Activated naive CD4-positive, alpha-beta T cell treated with anti-CD3 and anti-CD28 coated beads for 36 hours (primary cell): ENCODE results near the gene VEGFB. TPM values are rescaled to one million over a fixed set of nuclear protein-coding genes. Genes with fewer than 3 reads are reported as not detected.

Experiments
- CTCF ChIA-PET: fragments of 350-600 bp; sonication (Branson Sonifier 250); formaldehyde crosslinking; loops from one replicate; lab custom pipeline; 2021; ENCODE audit warnings: antibody characterized with exemption; lab: Charles Lee
- DNase-seq: peaks from one replicate; pipeline ENCODE4 v3.0.0-alpha.2; 2020
- H3K27ac Mint-ChIP-seq: one replicate; pipeline ENCODE4 v1.8.0; 2021; ENCODE audit warnings: mild to moderate bottlenecking, mixed read lengths
- H3K27me3 Mint-ChIP-seq: one replicate; pipeline ENCODE4 v1.8.0; 2021; ENCODE audit warnings: low read depth, mixed read lengths
- H3K36me3 Mint-ChIP-seq: one replicate; pipeline ENCODE4 v1.8.0; 2021; ENCODE audit warnings: low read depth, mixed read lengths
- H3K4me1 Mint-ChIP-seq: one replicate; pipeline ENCODE4 v1.8.0; 2021; ENCODE audit warnings: low read depth, mixed read lengths
- H3K4me3 Mint-ChIP-seq: one replicate; pipeline ENCODE4 v1.8.0; 2021; ENCODE audit warnings: mild to moderate bottlenecking, moderate library complexity, mixed read lengths
- H3K9me3 Mint-ChIP-seq: one replicate; pipeline ENCODE4 v1.8.0; 2021; ENCODE audit warnings: mixed read lengths
- intact Hi-C: fragments of 100-400 bp; cut with micrococcal nuclease; formaldehyde crosslinking; loops from one replicate; pipeline ENCODE4 v1.15.1; 2023
- total RNA-seq, 2 experiments: library from RNA; stranded (reverse); gene quantifications; one replicate each; pipeline ENCODE4 v1.2.3, GENCODE V29; 2021

The VEGFB gene
- total RNA-seq, 2 experiments from 2014 or later: 64.2 to 74.5 TPM

DNA sequence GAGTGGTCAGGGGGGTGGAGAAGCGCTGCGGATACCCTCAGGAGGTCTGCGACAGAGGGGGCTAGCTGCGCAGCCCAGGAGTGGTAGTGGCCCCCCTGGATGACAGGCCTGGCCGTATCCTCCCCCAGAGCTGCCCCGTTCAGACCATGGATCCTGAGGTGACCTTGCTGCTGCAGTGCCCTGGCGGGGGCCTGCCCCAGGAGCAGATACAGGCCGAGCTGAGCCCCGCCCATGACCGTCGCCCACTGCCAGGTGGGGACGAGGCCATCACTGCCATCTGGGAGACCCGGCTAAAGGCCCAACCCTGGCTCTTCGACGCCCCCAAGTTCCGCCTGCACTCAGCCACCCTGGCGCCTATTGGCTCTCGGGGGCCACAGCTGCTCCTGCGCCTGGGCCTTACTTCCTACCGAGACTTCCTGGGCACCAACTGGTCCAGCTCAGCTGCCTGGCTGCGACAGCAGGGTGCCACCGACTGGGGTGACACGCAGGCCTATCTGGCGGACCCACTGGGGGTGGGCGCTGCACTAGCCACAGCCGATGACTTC is 7.8 kb upstream of the VEGFB start:
- Mint-ChIP-seq H3K9me3 (no peaks in the 10 kb centered on the region), H3K4me1 (peaks cover 39% of the 10 kb centered on the region), H3K27ac (peak overlapping the region; percentile 85), H3K36me3 (peaks cover 2% of the 10 kb centered on the region), H3K27me3 (no peaks in the 10 kb centered on the region), H3K4me3 (peak overlapping the region; percentile 87)
- intact Hi-C loops: loop anchor here (1.0 kb wide), 5 partner anchors 15 to 58 kb away; partner anchors contain the start of genes BAD and FKBP2
- DNase-seq: peak; percentile 71
- CTCF ChIA-PET: interaction anchor here (0.9 to 3.2 kb wide), 6 partner anchors 9 to 78 kb away, joined by 3 to 13 read pairs (median 6); partner anchors contain the start of gene FERMT3

DNA sequence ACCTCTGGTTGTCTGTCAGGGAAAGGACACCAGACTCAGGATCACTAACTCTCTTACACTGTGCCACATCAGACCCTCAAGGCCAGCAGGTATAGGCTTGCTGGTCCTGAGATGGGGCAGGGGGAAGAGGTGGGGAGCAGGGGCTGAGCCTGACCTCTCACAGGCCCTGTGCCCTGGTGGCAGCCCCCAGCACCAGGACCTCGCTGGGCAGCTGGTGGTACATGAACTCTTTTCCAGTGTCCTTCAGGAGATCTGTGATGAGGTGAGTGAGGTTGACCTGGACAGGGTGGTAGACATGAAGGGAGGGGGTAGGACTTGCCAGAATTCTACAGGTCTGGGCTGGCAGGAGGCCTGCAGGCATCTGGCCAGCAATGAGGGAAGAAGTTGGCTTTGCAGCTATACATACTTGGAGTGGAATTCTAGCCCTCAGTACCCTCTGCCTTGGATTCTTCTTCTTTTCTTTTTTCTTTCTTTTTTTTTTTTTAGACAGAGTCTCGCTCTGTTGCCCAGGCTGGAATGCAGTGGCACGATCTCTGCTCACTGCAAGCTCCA is 6.9 kb upstream of the VEGFB start:
- CTCF ChIA-PET: interaction anchor here (1.0 to 3.2 kb wide), 5 partner anchors 21 to 77 kb away, joined by 3 to 13 read pairs (median 7); partner anchors contain the start of gene FERMT3
- H3K27me3 Mint-ChIP-seq: no peaks in the 10 kb centered on the region
- intact Hi-C loops: no loop called here
- peaks cover 2% of the 10 kb centered on the region for H3K36me3 Mint-ChIP-seq
- H3K27ac Mint-ChIP-seq: peak overlapping the region; percentile 85
- peaks cover 44% of the 10 kb centered on the region for H3K4me1 Mint-ChIP-seq
- no peak for DNase-seq
- H3K9me3 Mint-ChIP-seq: no peaks in the 10 kb centered on the region
- H3K4me3 Mint-ChIP-seq: peak overlapping the region; percentile 87

GRCh38 chr11:64229090-64229743 is 5.2 kb upstream of the VEGFB start:
- DNase-seq: no peak
- intact Hi-C loops: no loop called here
- Mint-ChIP-seq H3K4me3 (peak overlapping the region; percentile 78), H3K36me3 (peaks cover 2% of the 10 kb centered on the region), H3K27ac (no peak overlapping the region), H3K9me3 (no peaks in the 10 kb centered on the region), H3K4me1 (peaks cover 44% of the 10 kb centered on the region), H3K27me3 (no peaks in the 10 kb centered on the region)
- CTCF ChIA-PET: no interaction called here

DNA sequence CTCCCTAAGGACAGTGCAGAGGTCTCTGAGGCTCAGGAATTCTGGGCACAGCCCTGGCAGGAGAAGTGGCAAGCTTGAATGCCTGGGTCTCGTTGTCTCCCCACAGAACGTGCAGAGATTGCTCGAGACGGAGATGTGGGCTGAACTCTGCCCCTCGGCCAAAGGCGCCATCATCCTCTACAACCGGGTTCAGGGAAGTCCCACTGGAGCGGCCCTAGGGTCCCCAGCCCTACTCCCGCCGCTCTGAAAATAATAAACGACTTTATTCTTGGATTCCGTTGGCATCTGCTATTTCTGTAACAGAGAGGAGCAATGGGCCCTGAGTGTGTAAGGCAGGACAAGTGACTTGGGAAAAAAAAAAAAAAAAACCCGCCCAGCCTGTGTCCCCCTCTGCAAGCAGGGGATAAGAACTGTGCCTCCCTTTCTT is 4.6 kb upstream of the VEGFB start:
- no peaks in the 10 kb centered on the region for H3K27me3 Mint-ChIP-seq
- peak overlapping the region; percentile 78 for H3K4me3 Mint-ChIP-seq
- no peak for DNase-seq
- no peaks in the 10 kb centered on the region for H3K9me3 Mint-ChIP-seq
- intact Hi-C loops: loop anchor here (1.0 to 2.0 kb wide), 5 partner anchors 12 to 76 kb away; partner anchors contain the start of genes ESRRA, FKBP2 and PPP1R14B
- H3K4me1 Mint-ChIP-seq: peaks cover 44% of the 10 kb centered on the region
- H3K27ac Mint-ChIP-seq: peak overlapping the region; percentile 71
- CTCF ChIA-PET: no interaction called here
- H3K36me3 Mint-ChIP-seq: peaks cover 2% of the 10 kb centered on the region

- peak within 1 kb of the TSS; percentile 78 for H3K4me3 Mint-ChIP-seq
- H3K4me1 Mint-ChIP-seq: peaks cover 43% of the 10 kb centered on the region
- H3K36me3 Mint-ChIP-seq: peaks cover 2% of the 10 kb centered on the region
- H3K27me3 Mint-ChIP-seq: no peaks in the 10 kb centered on the region
- CTCF ChIA-PET: no interaction called here
- DNase-seq: peak; percentile 94
- H3K9me3 Mint-ChIP-seq: no peaks in the 10 kb centered on the region
- intact Hi-C loops: loop anchor here (1.0 to 2.0 kb wide), 5 partner anchors 11 to 75 kb away; partner anchors contain the start of genes ESRRA, FKBP2 and PPP1R14B
- peak within 1 kb of the TSS; percentile 75 for H3K27ac Mint-ChIP-seq
Measured at GRCh38 chr11:64230171-64230984, 4.0 kb upstream of the VEGFB start, which contains the start of gene DNAJC4. Gene DNAJC4 (plus strand): TSS chr11:64230548. CDS start chr11:64230855, 307 bp downstream.

DNA sequence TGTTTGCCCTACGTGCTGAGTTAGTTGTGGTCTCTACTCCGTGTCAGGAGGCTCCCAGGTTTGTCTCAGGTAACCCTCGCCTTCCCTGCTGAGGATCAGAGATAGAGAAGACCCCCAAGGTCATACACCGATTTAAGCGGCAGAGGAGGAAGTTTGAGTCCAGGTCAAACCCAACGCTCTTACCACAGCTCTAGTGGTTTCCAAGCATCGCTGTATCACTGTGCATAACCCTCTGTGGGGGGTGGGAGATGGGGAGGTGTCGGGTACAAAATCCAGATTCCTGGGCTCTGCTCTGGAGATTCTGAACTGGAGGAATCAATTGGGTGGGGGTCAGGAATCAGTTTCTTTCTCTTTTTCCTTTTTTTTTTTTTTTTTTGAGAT is 3.4 kb upstream of the VEGFB start:
- CTCF ChIA-PET: no interaction called here
- H3K4me1 Mint-ChIP-seq: peaks cover 47% of the 10 kb centered on the region

GRCh38 chr11:64231546-64231945 is 2.8 kb upstream of the VEGFB start:
- DNase-seq: no peak

More for the DNA sequence above, 3.4 kb upstream of the VEGFB start:
- no peaks in the 10 kb centered on the region for H3K27me3 Mint-ChIP-seq
- H3K27ac Mint-ChIP-seq: peak overlapping the region; percentile 75
- H3K4me3 Mint-ChIP-seq: peak overlapping the region; percentile 78
- no peaks in the 10 kb centered on the region for H3K9me3 Mint-ChIP-seq
- no peak for DNase-seq
- H3K36me3 Mint-ChIP-seq: peaks cover 3% of the 10 kb centered on the region
- intact Hi-C loops: loop anchor here (1.0 to 2.0 kb wide), 5 partner anchors 10 to 74 kb away; partner anchors contain the start of genes ESRRA, FKBP2 and PPP1R14B

DNA sequence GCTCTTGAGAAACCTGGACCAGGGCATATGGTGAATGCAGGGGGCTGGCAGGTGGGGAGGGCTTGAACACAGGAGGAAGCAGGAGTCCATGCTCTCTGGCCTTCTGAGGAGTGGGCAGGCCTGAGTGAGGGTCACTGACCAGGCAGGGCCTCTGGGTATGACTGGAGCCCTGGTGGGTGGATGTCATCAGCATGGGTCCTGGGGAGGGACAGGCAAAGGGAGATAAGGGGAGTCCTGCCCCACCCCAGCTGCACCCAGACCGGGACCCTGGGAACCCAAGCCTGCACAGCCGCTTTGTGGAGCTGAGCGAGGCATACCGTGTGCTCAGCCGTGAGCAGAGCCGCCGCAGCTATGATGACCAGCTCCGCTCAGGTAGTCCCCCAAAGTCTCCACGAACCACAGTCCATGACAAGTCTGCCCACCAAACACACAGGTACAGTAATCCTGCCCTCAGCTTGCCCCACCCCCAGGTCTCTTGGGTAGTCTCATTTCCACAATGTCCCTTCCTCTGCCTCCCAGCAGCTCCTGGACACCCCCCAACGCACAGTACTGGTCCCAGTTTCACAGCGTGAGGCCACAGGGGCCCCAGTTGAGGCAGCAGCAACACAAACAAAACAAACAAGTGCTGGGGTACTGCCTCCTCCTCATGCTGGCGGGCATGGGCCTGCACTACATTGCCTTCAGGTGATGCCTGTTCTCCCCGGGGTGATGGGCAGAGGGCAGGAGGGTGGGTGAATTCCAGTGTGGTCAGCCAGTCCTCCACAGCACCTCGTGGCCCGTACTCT is 2.0 kb upstream of the VEGFB start:
- Mint-ChIP-seq H3K4me1 (peaks cover 44% of the 10 kb centered on the region), H3K27me3 (no peaks in the 10 kb centered on the region)
- intact Hi-C loops: no loop called here

More at GRCh38 chr11:64231546-64231945, 2.8 kb upstream of the VEGFB start:
- H3K4me3 Mint-ChIP-seq: peak overlapping the region; percentile 78
- intact Hi-C loops: loop anchor here (2.0 kb wide), 1 partner anchor 15 kb away; the partner anchor contains the start of gene PPP1R14B
- H3K36me3 Mint-ChIP-seq: peaks cover 3% of the 10 kb centered on the region
- no peaks in the 10 kb centered on the region for H3K9me3 Mint-ChIP-seq
- CTCF ChIA-PET: interaction anchor here (1.6 kb wide), 1 partner anchor 27 kb away, joined by 7 read pairs; no protein-coding TSS in a partner anchor
- no peaks in the 10 kb centered on the region for H3K27me3 Mint-ChIP-seq
- peaks cover 47% of the 10 kb centered on the region for H3K4me1 Mint-ChIP-seq
- H3K27ac Mint-ChIP-seq: no peak overlapping the region

DNA sequence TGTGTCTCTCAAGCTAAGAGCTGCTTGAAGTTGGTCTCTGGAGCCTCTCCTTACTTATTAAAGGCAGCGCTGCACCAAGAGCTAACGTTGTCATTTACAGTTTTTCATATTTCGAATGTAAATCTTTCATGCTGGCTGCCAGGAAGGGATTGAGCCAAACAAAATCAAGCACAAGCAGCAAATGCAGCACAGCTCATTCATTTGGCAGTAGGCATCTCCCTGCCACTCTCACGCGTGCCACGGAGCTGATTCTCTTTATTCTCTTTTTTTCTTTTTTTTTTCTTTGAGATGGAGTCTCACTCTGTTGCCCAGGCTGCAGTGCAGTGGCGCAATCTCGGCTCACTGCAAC is 1.4 kb upstream of the VEGFB start:
- intact Hi-C loops: no loop called here
- Mint-ChIP-seq H3K4me3 (peak overlapping the region; percentile 61), H3K9me3 (no peaks in the 10 kb centered on the region), H3K4me1 (peaks cover 39% of the 10 kb centered on the region), H3K27ac (no peak overlapping the region), H3K36me3 (peaks cover 4% of the 10 kb centered on the region), H3K27me3 (no peaks in the 10 kb centered on the region)
- DNase-seq: no peak
- CTCF ChIA-PET: interaction anchor here (1.6 kb wide), 1 partner anchor 28 kb away, joined by 7 read pairs; no protein-coding TSS in a partner anchor

More for the DNA sequence above, 2.0 kb upstream of the VEGFB start:
- CTCF ChIA-PET: interaction anchor here (1.6 kb wide), 1 partner anchor 28 kb away, joined by 7 read pairs; no protein-coding TSS in a partner anchor
- Mint-ChIP-seq H3K27ac (peak overlapping the region; percentile 39), H3K36me3 (peaks cover 4% of the 10 kb centered on the region), H3K4me3 (peak overlapping the region; percentile 78), H3K9me3 (no peaks in the 10 kb centered on the region)
- no peak for DNase-seq

DNA sequence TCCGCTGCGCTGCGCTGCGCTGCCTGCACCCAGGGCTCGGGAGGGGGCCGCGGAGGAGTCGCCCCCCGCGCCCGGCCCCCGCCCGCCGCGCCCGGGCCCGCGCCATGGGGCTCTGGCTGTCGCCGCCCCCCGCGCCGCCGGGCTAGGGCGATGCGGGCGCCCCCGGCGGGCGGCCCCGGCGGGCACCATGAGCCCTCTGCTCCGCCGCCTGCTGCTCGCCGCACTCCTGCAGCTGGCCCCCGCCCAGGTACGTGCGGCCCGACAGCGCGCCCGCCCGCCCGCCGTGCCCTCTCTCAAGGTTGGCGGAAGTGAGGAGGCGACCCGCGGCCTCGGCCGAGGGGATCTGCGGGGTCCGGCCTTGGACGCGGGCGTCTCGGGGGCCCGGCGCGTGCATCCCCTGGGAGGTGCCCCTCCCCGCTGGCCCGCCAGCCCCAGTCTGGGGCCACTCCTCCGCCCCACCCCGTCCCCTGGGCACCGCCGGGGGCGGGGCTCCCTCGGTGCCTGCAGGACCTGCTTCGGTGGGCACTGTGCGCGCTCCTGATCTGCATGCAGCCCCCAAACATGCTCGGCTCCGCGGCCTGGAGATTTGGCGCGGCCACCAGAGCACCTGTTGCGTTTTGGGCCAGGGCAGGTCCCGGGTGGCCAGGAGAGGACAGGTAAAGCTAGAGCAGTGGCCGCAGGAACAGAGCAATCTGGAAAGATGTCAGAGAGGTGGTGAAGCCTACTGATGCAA is 429 bp downstream of the VEGFB start:
- CTCF ChIA-PET: no interaction called here
- H3K4me3 Mint-ChIP-seq: peak overlapping the region; percentile 81
- DNase-seq: peak; percentile 47
- H3K36me3 Mint-ChIP-seq: peaks cover 7% of the 10 kb centered on the region
- H3K27ac Mint-ChIP-seq: peak overlapping the region; percentile 59
- no peaks in the 10 kb centered on the region for H3K9me3 Mint-ChIP-seq
- H3K4me1 Mint-ChIP-seq: peaks cover 31% of the 10 kb centered on the region
- intact Hi-C loops: no loop called here
- no peaks in the 10 kb centered on the region for H3K27me3 Mint-ChIP-seq
